Effector CD8-positive, alpha-beta T cell (primary cell): ENCODE data around the gene SEPTIN8.

Source experiments
- DNase-seq: peaks from one replicate; lab custom pipeline; 2025; lab: John Stamatoyannopoulos, UW

Gene SEPTIN8

GRCh38 chr5:132782101-132782500 is 5.1 kb upstream of the SEPTIN8 start:
- DNase-seq: no peak

- DNase-seq: no peak
Observed at GRCh38 chr5:132781029-132781428, 4.0 kb upstream of the SEPTIN8 start.

GRCh38 chr5:132780577-132780976 is 3.5 kb upstream of the SEPTIN8 start:
- DNase-seq: no peak

GRCh38 chr5:132779961-132780360 is 2.9 kb upstream of the SEPTIN8 start:
- DNase-seq: no peak

- no peak for DNase-seq
Observed at GRCh38 chr5:132778856-132779255, 1.8 kb upstream of the SEPTIN8 start.

- DNase-seq: no peak
Observed at GRCh38 chr5:132778129-132778528, 1.1 kb upstream of the SEPTIN8 start.

GRCh38 chr5:132776938-132777208 is 166 bp downstream of the SEPTIN8 start:
- no peak for DNase-seq

- no peak for DNase-seq
Observed at GRCh38 chr5:132776131-132776937, 705 bp downstream of the SEPTIN8 start.

- DNase-seq: no peak
Observed at GRCh38 chr5:132775476-132775961, 1.5 kb downstream of the SEPTIN8 start.

GRCh38 chr5:132774896-132775295 is 2.1 kb downstream of the SEPTIN8 start:
- no peak for DNase-seq

GRCh38 chr5:132774406-132774805 is 2.6 kb downstream of the SEPTIN8 start:
- DNase-seq: no peak

- DNase-seq: no peak
Observed at GRCh38 chr5:132773601-132774355, 3.3 kb downstream of the SEPTIN8 start.

GRCh38 chr5:132773114-132773513 is 3.9 kb downstream of the SEPTIN8 start:
- DNase-seq: no peak

GRCh38 chr5:132772291-132773070 is 4.6 kb downstream of the SEPTIN8 start:
- no peak for DNase-seq

- no peak for DNase-seq
Observed at GRCh38 chr5:132771503-132771998, 5.5 kb downstream of the SEPTIN8 start.

- no peak for DNase-seq
Observed at GRCh38 chr5:132770476-132771159, 6.4 kb downstream of the SEPTIN8 start.

- DNase-seq: no peak
Observed at GRCh38 chr5:132768485-132768868, 8.6 kb downstream of the SEPTIN8 start.

GRCh38 chr5:132767150-132767549 is 9.9 kb downstream of the SEPTIN8 start:
- DNase-seq: no peak

GRCh38 chr5:132766806-132767055 is 10.3 kb downstream of the SEPTIN8 start:
- DNase-seq: no peak

GRCh38 chr5:132766020-132766805 is 10.8 kb downstream of the SEPTIN8 start:
- no peak for DNase-seq

GRCh38 chr5:132765311-132766019 is 11.6 kb downstream of the SEPTIN8 start:
- DNase-seq: no peak
